Neutrophil (primary cell): ENCODE results near the gene CNTNAP5.

ENCODE experiments used
- H3K27ac ChIP-seq: fragments of 200-600 bp; sonication (generic); 2 replicates; pipeline ENCODE4 v1.5.1; 2016; ENCODE audit warnings: mild to moderate bottlenecking, moderate library complexity
- H3K27me3 ChIP-seq: fragments of 200-600 bp; sonication (generic); 2 replicates; pipeline ENCODE4 v1.6.0; 2016; ENCODE audit warnings: mild to moderate bottlenecking
- H3K36me3 ChIP-seq: fragments of 200-600 bp; sonication (generic); 2 replicates; pipeline ENCODE4 v1.5.1; 2017
- H3K4me1 ChIP-seq, 2 experiments: fragments of 200-600 bp in 1 of 2; sonication (generic) in 1 of 2; 1 replicate in 1 of 2; 2 replicates in 1 of 2; pipeline versions ENCODE4 v1.5.1 to v1.6.1; 2013 to 2016; ENCODE audit warnings: low read depth in 1 of 2, low read length in 1 of 2, mild to moderate bottlenecking in 1 of 2, moderate library complexity in 1 of 2; ENCODE audit not compliant: control insufficient read depth in 1 of 2, insufficient read depth in 1 of 2
- H3K4me3 ChIP-seq, 2 experiments: fragments of 200-600 bp in 1 of 2; sonication (generic) in 1 of 2; 1 replicate in 1 of 2; 2 replicates in 1 of 2; pipeline ENCODE4 v1.5.1; 2013 to 2016; ENCODE audit warnings: low read depth in 1 of 2, low read length in 1 of 2, mild to moderate bottlenecking in 1 of 2, moderate library complexity in 1 of 2
- H3K9me3 ChIP-seq: fragments of 200-600 bp; sonication (generic); 2 replicates; pipeline ENCODE4 v1.5.1; 2016
- CTCF ChIP-seq: fragments of 200-600 bp; sonication (generic); IDR thresholded peaks from 2 replicates; pipeline ENCODE4 v1.5.1; 2016; ENCODE audit warnings: antibody characterized with exemption

Gene CNTNAP5

DNA sequence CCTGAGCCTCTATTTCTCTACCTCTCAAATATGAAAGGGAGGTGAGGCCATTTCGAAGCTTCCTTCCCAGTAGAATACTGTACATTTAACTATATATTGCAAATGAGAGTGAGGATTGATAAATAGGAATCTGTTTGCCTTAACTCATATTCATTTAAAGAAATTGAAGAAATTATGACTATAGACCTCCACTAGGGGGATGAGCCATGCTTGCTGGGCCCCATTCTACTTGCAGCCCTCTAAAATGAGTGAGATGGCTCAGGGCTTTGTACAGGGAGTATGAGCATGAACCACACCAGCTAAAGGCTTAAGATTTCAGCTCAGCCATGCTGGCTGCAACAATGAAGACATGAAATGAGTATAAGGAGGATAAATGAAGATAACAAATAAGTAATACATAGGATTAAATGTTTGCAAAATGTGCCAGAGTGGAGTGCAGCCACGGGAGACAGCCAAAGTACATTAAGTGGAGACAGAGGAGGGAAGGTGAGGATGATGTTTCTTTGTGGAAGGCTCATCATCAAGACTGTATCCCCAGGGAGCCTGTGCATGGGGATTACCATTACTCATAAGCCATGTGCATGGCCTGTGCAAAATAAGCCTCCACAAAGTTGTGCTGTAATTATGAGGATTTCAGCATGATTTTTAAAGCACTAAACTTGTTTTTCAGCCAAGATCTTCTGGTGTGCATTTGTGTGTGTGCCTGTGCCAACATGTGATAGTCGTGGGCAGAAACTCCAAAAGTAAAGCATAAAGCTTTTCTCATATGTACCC, 300.8 kb downstream of the CNTNAP5 start:
- Histone ChIP-seq H3K36me3 (no peaks in the 10 kb centered on the region), H3K27ac (no peak overlapping the region), H3K4me1 (no peaks in the 10 kb centered on the region), H3K9me3 (no peaks in the 10 kb centered on the region), H3K27me3 (no peaks in the 10 kb centered on the region), H3K4me3 (no peak overlapping the region)
- TF ChIP-seq CTCF: no peak

DNA sequence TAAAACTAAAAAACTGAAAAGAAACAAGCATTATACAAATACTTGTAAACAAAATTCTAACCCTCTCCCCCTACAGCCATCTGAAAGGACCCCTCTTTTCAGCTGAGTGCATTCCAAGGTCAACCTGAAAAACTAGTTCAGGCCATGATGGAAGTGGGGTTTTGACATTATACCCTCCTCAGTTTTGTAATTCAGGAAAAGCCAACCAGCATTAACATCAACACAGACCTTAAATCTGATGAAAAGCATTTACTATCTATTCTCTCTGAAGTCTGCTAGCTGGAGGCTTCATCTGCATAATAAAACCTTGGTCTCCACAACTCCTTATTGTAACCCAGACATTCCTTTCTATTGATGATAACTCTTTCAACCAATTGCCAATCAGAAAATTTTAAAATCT, 302.2 kb downstream of the CNTNAP5 start:
- Histone ChIP-seq H3K27me3 (no peaks in the 10 kb centered on the region), H3K4me1 (no peaks in the 10 kb centered on the region), H3K9me3 (no peaks in the 10 kb centered on the region), H3K4me3 (no peak overlapping the region), H3K27ac (no peak overlapping the region), H3K36me3 (no peaks in the 10 kb centered on the region)
- TF ChIP-seq CTCF: no peak

GRCh38 chr2:124328397-124328796, 303.3 kb downstream of the CNTNAP5 start:
- no peak for TF ChIP-seq CTCF
- Histone ChIP-seq H3K9me3 (no peaks in the 10 kb centered on the region), H3K4me3 (no peak overlapping the region), H3K4me1 (no peaks in the 10 kb centered on the region), H3K27me3 (no peaks in the 10 kb centered on the region), H3K27ac (no peak overlapping the region), H3K36me3 (no peaks in the 10 kb centered on the region)

GRCh38 chr2:124333784-124334183, 308.7 kb downstream of the CNTNAP5 start:
- Histone ChIP-seq H3K27me3 (no peaks in the 10 kb centered on the region), H3K9me3 (no peaks in the 10 kb centered on the region), H3K36me3 (no peaks in the 10 kb centered on the region), H3K27ac (no peak overlapping the region), H3K4me3 (no peak overlapping the region), H3K4me1 (no peaks in the 10 kb centered on the region)
- no peak for TF ChIP-seq CTCF

- Histone ChIP-seq H3K27me3 (no peaks in the 10 kb centered on the region), H3K4me3 (no peak overlapping the region), H3K36me3 (no peaks in the 10 kb centered on the region), H3K27ac (no peak overlapping the region), H3K9me3 (no peaks in the 10 kb centered on the region), H3K4me1 (no peaks in the 10 kb centered on the region)
- no peak for TF ChIP-seq CTCF
These were observed 310.0 kb downstream of the CNTNAP5 start for GRCh38 chr2:124335058-124335457.
